ENCODE data around the gene CEP57L1.
"Not testable (repeated sequence)": the region's sequence is repeated elsewhere in the genome, so short reads cannot be mapped to it uniquely, and the experiment has no call there.

The CEP57L1 gene

DNA sequence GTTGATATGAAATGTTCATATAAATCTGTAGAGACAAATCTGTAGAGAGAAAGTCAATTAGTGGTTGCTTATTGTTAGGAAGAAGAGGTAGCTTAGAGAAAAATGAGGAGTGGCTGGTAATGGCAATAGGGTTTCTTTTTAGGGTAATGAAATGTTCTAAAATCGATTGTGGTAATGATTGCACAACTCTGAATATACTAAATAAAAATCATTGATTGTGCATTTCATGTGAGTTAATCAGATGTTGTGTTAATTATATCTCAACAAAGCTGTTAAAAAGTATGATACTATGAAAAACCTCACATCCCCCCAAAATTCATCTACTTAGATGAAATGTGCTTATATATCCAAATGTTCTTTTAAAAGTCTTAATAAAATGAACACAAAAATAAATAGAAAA is 84.2 kb downstream of the CEP57L1 start:
- H3K4me3 Mint-ChIP-seq, result no peak overlapping the region
- H3K9me3 Mint-ChIP-seq, result no peaks in the 10 kb centered on the region
- intact Hi-C loops (cut with micrococcal nuclease), result no loop called here
- H3K27ac Mint-ChIP-seq, result no peak overlapping the region
- H3K36me3 Mint-ChIP-seq (ENCODE audit: low read depth), result no peaks in the 10 kb centered on the region
- H3K27me3 Mint-ChIP-seq, result peaks cover 12% of the 10 kb centered on the region
- no peaks in the 10 kb centered on the region for H3K4me1 Mint-ChIP-seq (ENCODE audit: low read depth)

DNA sequence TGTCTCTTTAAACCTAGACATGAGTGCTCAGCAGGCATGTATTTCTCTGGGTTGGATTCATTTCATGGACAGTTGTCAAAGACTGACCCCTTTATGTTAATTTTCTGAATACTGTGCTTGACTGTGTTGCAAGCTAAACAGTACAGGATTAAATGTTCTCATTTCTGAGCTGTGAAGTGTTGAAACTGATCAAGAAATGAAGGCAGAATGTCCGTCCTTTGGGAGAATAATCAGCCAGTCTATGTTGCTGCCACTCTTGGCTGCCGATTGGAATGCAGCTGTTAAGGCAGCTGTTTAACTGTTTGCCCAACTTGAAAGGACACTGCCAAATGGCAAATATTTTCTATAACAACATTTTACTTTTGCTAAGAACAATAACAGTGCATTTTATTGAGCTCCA is 87.3 kb downstream of the CEP57L1 start:
- Mint-ChIP-seq H3K27ac (no peak overlapping the region), H3K27me3 (peaks cover 6% of the 10 kb centered on the region), H3K4me3 (no peak overlapping the region), H3K9me3 (no peaks in the 10 kb centered on the region), H3K36me3 (ENCODE audit: low read depth) (no peaks in the 10 kb centered on the region), H3K4me1 (ENCODE audit: low read depth) (no peaks in the 10 kb centered on the region)
- intact Hi-C loops (cut with micrococcal nuclease), result loop anchor here (10.0 kb wide), 1 partner anchor 122 kb away; no protein-coding TSS in a partner anchor

GRCh38 chr6:109183109-109183650 is 87.9 kb downstream of the CEP57L1 start:
- Mint-ChIP-seq H3K4me3 (no peak overlapping the region), H3K27me3 (peaks cover 6% of the 10 kb centered on the region), H3K4me1 (ENCODE audit: low read depth) (no peaks in the 10 kb centered on the region), H3K27ac (no peak overlapping the region), H3K36me3 (ENCODE audit: low read depth) (no peaks in the 10 kb centered on the region), H3K9me3 (no peaks in the 10 kb centered on the region)
- intact Hi-C loops (cut with micrococcal nuclease), result loop anchor here (10.0 kb wide), 1 partner anchor 122 kb away; no protein-coding TSS in a partner anchor

- intact Hi-C loops (cut with micrococcal nuclease), result loop anchor here (10.0 kb wide), 1 partner anchor 120 kb away; no protein-coding TSS in a partner anchor
- peaks cover 6% of the 10 kb centered on the region for H3K27me3 Mint-ChIP-seq
Measured at GRCh38 chr6:109184638-109185037, 89.3 kb downstream of the CEP57L1 start.

DNA sequence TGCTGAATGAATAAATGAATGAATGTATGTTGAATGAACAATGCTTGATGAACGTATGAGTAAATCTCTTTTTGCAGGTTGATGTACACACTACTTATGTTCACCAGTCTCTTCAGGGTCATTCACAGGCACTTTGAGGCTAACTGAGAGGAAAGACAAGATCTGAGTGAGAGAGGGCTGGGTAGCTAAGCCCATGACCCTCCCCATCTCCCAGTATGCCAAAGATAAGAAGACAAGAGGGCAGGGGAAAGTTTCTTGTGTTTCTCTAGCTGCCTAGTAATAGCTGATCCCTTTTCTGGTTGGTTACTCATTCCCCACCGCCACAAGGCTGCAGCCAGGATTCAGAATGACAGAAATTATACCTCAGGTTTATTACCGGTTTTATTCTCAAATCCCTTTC is 90.7 kb downstream of the CEP57L1 start:
- Mint-ChIP-seq H3K4me1 (ENCODE audit: low read depth) (no peaks in the 10 kb centered on the region), H3K36me3 (ENCODE audit: low read depth) (no peaks in the 10 kb centered on the region), H3K9me3 (peaks cover 8% of the 10 kb centered on the region), H3K27me3 (peaks cover 6% of the 10 kb centered on the region), H3K4me3 (no peak overlapping the region), H3K27ac (no peak overlapping the region)
- intact Hi-C loops (cut with micrococcal nuclease), result loop anchor here (10.0 kb wide), 1 partner anchor 119 kb away; no protein-coding TSS in a partner anchor

More at GRCh38 chr6:109184638-109185037, 89.3 kb downstream of the CEP57L1 start:
- no peaks in the 10 kb centered on the region for H3K4me1 Mint-ChIP-seq (ENCODE audit: low read depth)
- no peak overlapping the region for H3K4me3 Mint-ChIP-seq
- H3K36me3 Mint-ChIP-seq (ENCODE audit: low read depth), result no peaks in the 10 kb centered on the region
- H3K9me3 Mint-ChIP-seq, result no peaks in the 10 kb centered on the region
- H3K27ac Mint-ChIP-seq, result no peak overlapping the region

- H3K27me3 Mint-ChIP-seq, result peaks cover 5% of the 10 kb centered on the region
- no peaks in the 10 kb centered on the region for H3K36me3 Mint-ChIP-seq (ENCODE audit: low read depth)
- intact Hi-C loops (cut with micrococcal nuclease), result loop anchor here (1.0 to 10.0 kb wide), 3 partner anchors 117 to 210 kb away; no protein-coding TSS in a partner anchor
- no peak overlapping the region for H3K4me3 Mint-ChIP-seq
- H3K4me1 Mint-ChIP-seq (ENCODE audit: low read depth), result no peaks in the 10 kb centered on the region
- peaks cover 23% of the 10 kb centered on the region for H3K9me3 Mint-ChIP-seq
- no peak overlapping the region for H3K27ac Mint-ChIP-seq
Measured at GRCh38 chr6:109187399-109188114, 92.2 kb downstream of the CEP57L1 start.

DNA sequence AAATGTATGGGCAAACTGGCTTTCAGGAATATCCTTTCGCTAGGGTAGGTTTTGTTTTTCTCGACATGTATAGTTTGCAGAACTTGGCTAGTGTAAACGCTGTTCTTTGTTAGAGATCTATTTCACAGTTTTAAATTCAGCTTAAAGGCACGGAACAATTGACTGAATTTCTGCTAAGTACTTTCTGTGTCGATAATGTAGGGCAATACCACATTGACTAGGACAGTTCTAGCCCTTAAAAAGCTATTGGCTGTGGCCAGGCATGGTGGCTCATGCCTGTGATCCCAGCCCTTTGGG is 92.8 kb downstream of the CEP57L1 start:
- intact Hi-C loops (cut with micrococcal nuclease), result loop anchor here (1.0 to 10.0 kb wide), 3 partner anchors 117 to 209 kb away; no protein-coding TSS in a partner anchor
- no peaks in the 10 kb centered on the region for H3K36me3 Mint-ChIP-seq (ENCODE audit: low read depth)
- H3K27me3 Mint-ChIP-seq, result peaks cover 5% of the 10 kb centered on the region
- H3K4me3 Mint-ChIP-seq, result no peak overlapping the region
- peaks cover 27% of the 10 kb centered on the region for H3K9me3 Mint-ChIP-seq
- H3K27ac Mint-ChIP-seq, result no peak overlapping the region
- H3K4me1 Mint-ChIP-seq (ENCODE audit: low read depth), result no peaks in the 10 kb centered on the region

DNA sequence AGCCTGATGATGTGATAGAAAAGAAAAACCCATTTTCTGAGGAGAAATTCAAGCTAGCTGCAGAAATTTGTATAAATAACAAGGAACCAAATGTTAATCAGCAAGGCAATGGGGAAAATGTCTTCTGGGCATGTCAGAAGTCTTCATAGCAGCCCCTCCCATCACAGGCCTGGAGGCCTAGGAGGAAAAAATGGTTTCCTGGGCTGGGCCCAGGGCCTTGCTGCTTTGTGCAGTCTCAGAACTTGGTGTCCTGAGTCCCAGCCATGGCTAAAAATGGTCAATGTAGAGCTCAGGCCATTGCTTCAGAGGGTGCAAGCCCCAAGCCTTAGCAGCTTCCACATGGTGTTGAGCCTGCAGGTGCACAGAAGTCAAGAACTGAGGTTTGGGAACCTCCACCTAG is 96.1 kb downstream of the CEP57L1 start:
- H3K9me3 Mint-ChIP-seq, result peaks cover 27% of the 10 kb centered on the region
- H3K4me3 Mint-ChIP-seq; H3K4me1 Mint-ChIP-seq (ENCODE audit: low read depth); H3K36me3 Mint-ChIP-seq (ENCODE audit: low read depth); H3K27ac Mint-ChIP-seq; H3K27me3 Mint-ChIP-seq; intact Hi-C loops (cut with micrococcal nuclease): not testable (repeated sequence)

GRCh38 chr6:109192865-109193264 is 97.6 kb downstream of the CEP57L1 start:
- no peak overlapping the region for H3K27ac Mint-ChIP-seq
- intact Hi-C loops (cut with micrococcal nuclease), result no loop called here
- H3K27me3 Mint-ChIP-seq, result no peaks in the 10 kb centered on the region
- H3K36me3 Mint-ChIP-seq (ENCODE audit: low read depth), result no peaks in the 10 kb centered on the region
- H3K9me3 Mint-ChIP-seq, result peaks cover 27% of the 10 kb centered on the region
- H3K4me1 Mint-ChIP-seq (ENCODE audit: low read depth), result peaks cover 5% of the 10 kb centered on the region
- H3K4me3 Mint-ChIP-seq, result no peak overlapping the region

DNA sequence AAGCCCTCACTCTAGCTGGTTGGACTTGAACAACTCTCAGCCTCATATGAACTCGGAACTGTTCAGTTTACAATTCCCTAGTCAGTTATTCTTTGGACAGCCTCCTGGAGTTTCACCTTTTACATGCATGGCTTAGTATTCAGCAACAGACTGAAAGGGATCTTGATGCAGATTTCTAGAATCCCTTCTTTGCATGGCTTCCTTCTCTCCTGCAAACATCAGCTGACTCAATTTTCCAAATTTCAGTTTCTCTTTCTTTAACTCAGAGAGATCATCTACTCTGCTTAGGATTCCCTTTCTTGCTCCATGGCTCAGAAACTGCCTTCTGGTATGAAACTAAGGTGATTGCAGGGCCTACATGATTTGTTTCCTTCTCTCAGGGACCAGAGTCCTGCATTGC is 99.6 kb downstream of the CEP57L1 start:
- Mint-ChIP-seq H3K9me3 (peaks cover 27% of the 10 kb centered on the region), H3K4me3 (no peak overlapping the region), H3K36me3 (ENCODE audit: low read depth) (no peaks in the 10 kb centered on the region), H3K27me3 (no peaks in the 10 kb centered on the region), H3K4me1 (ENCODE audit: low read depth) (peaks cover 10% of the 10 kb centered on the region), H3K27ac (no peak overlapping the region)
- intact Hi-C loops (cut with micrococcal nuclease), result no loop called here

DNA sequence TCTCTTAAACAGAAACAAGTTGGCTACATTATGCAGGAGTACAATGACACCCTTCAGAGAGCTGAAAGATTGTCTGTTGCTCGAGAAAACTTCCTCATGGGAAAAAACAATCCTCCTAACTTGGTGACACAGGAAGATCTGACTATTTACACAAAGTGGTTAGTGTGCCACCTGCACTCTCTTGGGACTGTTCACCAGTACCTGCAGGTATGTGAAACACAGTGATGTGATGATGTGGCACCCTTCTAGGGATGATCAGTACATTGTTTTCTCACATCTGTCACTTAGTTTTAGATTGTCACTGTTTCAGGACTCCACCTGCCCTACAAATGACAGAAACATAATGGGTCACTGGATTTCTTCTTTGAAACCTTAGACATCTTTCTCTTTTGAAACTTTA is 101.8 kb downstream of the CEP57L1 start:
- H3K9me3 Mint-ChIP-seq, result peaks cover 9% of the 10 kb centered on the region
- no peak overlapping the region for H3K27ac Mint-ChIP-seq
- H3K4me3 Mint-ChIP-seq, result no peak overlapping the region
- H3K27me3 Mint-ChIP-seq, result no peaks in the 10 kb centered on the region
- H3K4me1 Mint-ChIP-seq (ENCODE audit: low read depth), result peaks cover 10% of the 10 kb centered on the region
- H3K36me3 Mint-ChIP-seq (ENCODE audit: low read depth), result no peaks in the 10 kb centered on the region
- intact Hi-C loops (cut with micrococcal nuclease), result no loop called here

- Mint-ChIP-seq H3K9me3 (no peaks in the 10 kb centered on the region), H3K4me1 (ENCODE audit: low read depth) (peaks cover 6% of the 10 kb centered on the region), H3K36me3 (ENCODE audit: low read depth) (no peaks in the 10 kb centered on the region), H3K27me3 (no peaks in the 10 kb centered on the region), H3K4me3 (no peak overlapping the region), H3K27ac (no peak overlapping the region)
- intact Hi-C loops (cut with micrococcal nuclease), result no loop called here
Measured at GRCh38 chr6:109202409-109203264, 107.3 kb downstream of the CEP57L1 start.

- intact Hi-C loops (cut with micrococcal nuclease), result no loop called here
- Mint-ChIP-seq H3K27ac (no peak overlapping the region), H3K4me3 (no peak overlapping the region), H3K27me3 (no peaks in the 10 kb centered on the region), H3K4me1 (ENCODE audit: low read depth) (peaks cover 1% of the 10 kb centered on the region), H3K36me3 (ENCODE audit: low read depth) (no peaks in the 10 kb centered on the region), H3K9me3 (no peaks in the 10 kb centered on the region)
Measured at GRCh38 chr6:109204511-109204910, 109.2 kb downstream of the CEP57L1 start.

GRCh38 chr6:109212683-109213082 is 117.4 kb downstream of the CEP57L1 start:
- no peak overlapping the region for H3K27ac Mint-ChIP-seq
- no peaks in the 10 kb centered on the region for H3K36me3 Mint-ChIP-seq (ENCODE audit: low read depth)
- no peak overlapping the region for H3K4me3 Mint-ChIP-seq
- peaks cover 8% of the 10 kb centered on the region for H3K4me1 Mint-ChIP-seq (ENCODE audit: low read depth)
- intact Hi-C loops (cut with micrococcal nuclease), result no loop called here
- no peaks in the 10 kb centered on the region for H3K27me3 Mint-ChIP-seq
- H3K9me3 Mint-ChIP-seq, result peaks cover 21% of the 10 kb centered on the region

All from dendritic cell treated with granulocyte-macrophage colony-stimulating factor and Interleukin-4, amounts not matched to agents 40 ng/mL and 50 ng/mL, for 4 days (primary cell).